Left kidney (tissue), 2 donors: Measurements from ENCODE around the gene ZFYVE28. TPM values are rescaled to one million over a fixed set of nuclear protein-coding genes. Genes with fewer than 3 reads are reported as not detected.
A peak's percentile ranks its signal among the peaks of the same experiment; 100 is the strongest.

Source experiments
- DNase-seq: peaks from one replicate; pipeline ENCODE4 v3.0.0-alpha.2; 2013
- polyA plus RNA-seq: library from polyadenylated mRNA; unstranded; fragments of 120-200 nt; gene quantifications from one replicate; pipeline ENCODE4 v1.2.1, GENCODE V29; 2013; ENCODE audit not compliant: insufficient read length

Gene ZFYVE28
- polyA plus RNA-seq, 1 donor = 2.7 TPM

- no peak for DNase-seq
These were observed 158.7 kb downstream of the ZFYVE28 start for GRCh38 chr4:2259541-2260343.

- DNase-seq = no peak
These were observed 159.4 kb downstream of the ZFYVE28 start for GRCh38 chr4:2259036-2259540.

GRCh38 chr4:2258091-2259035 is 160.1 kb downstream of the ZFYVE28 start:
- no peak for DNase-seq

GRCh38 chr4:2257361-2258081 is 160.9 kb downstream of the ZFYVE28 start:
- no peak for DNase-seq

- DNase-seq = no peak
These were observed 161.7 kb downstream of the ZFYVE28 start for GRCh38 chr4:2256781-2257191.

GRCh38 chr4:2256156-2256731 is 162.2 kb downstream of the ZFYVE28 start:
- no peak for DNase-seq

- DNase-seq = peak; percentile 21
These were observed 162.8 kb downstream of the ZFYVE28 start for GRCh38 chr4:2255501-2256155.

GRCh38 chr4:2254665-2255500 is 163.6 kb downstream of the ZFYVE28 start:
- no peak for DNase-seq

- no peak for DNase-seq
These were observed 165.0 kb downstream of the ZFYVE28 start for GRCh38 chr4:2253160-2254084.

GRCh38 chr4:2252530-2253091 is 165.8 kb downstream of the ZFYVE28 start:
- DNase-seq = no peak

GRCh38 chr4:2251795-2252529 is 166.5 kb downstream of the ZFYVE28 start:
- DNase-seq = no peak

GRCh38 chr4:2251073-2251794 is 167.2 kb downstream of the ZFYVE28 start:
- DNase-seq = no peak

- DNase-seq = no peak
These were observed 167.9 kb downstream of the ZFYVE28 start for GRCh38 chr4:2250357-2251072.

- DNase-seq = no peak
These were observed 168.7 kb downstream of the ZFYVE28 start for GRCh38 chr4:2249526-2250356.

GRCh38 chr4:2248821-2249261 is 169.6 kb downstream of the ZFYVE28 start:
- DNase-seq = no peak
